Coronary artery (tissue), 2 donors: ENCODE data around the gene EFHB.
A peak's percentile ranks its signal among the peaks of the same experiment; 100 is the strongest.
"Not testable (repeated sequence)": the region's sequence is repeated elsewhere in the genome, so short reads cannot be mapped to it uniquely, and the experiment has no call there.

Experiments used
- DNase-seq: peaks from one replicate; pipeline ENCODE4 v3.0.0-alpha.2; 2017; ENCODE audit warnings: low spot score
- H3K27ac ChIP-seq, 2 donors: fragments of 200-600 bp; sonication (generic); one replicate each; pipeline ENCODE4 v1.5.1; 2016 to 2019
- H3K4me3 ChIP-seq: fragments of 200-600 bp; sonication (generic); 2 replicates; pipeline ENCODE4 v1.5.1; 2016; ENCODE audit warnings: mild to moderate bottlenecking, moderate library complexity
- CTCF ChIP-seq: fragments of 200-600 bp; sonication (generic); IDR thresholded peaks from one replicate; pipeline ENCODE4 v1.5.1; 2019; ENCODE audit warnings: antibody characterized with exemption

Gene EFHB

GRCh38 chr3:19959505-19959904, 25.5 kb upstream of the EFHB start:
- no peak for TF ChIP-seq CTCF
- H3K4me3 ChIP-seq = no peak overlapping the region

GRCh38 chr3:19957354-19957753, 23.3 kb upstream of the EFHB start:
- not testable (repeated sequence) for DNase-seq, H3K27ac ChIP-seq

More at GRCh38 chr3:19959505-19959904, 25.5 kb upstream of the EFHB start:
- DNase-seq = no peak
- H3K27ac ChIP-seq = no peak overlapping the region

GRCh38 chr3:19954676-19955075, 20.7 kb upstream of the EFHB start:
- no peak for TF ChIP-seq CTCF
- no peak for DNase-seq
- no peak overlapping the region for H3K27ac ChIP-seq
- no peak overlapping the region for H3K4me3 ChIP-seq

More at GRCh38 chr3:19957354-19957753, 23.3 kb upstream of the EFHB start:
- H3K4me3 ChIP-seq = not testable (repeated sequence)

- DNase-seq = no peak
- Histone ChIP-seq H3K4me3 (no peak overlapping the region), H3K27ac (no peak overlapping the region)
- TF ChIP-seq CTCF = no peak
Measured at GRCh38 chr3:19950316-19950715, 16.3 kb upstream of the EFHB start.

GRCh38 chr3:19948226-19948591, 14.2 kb upstream of the EFHB start:
- Histone ChIP-seq H3K27ac (peak overlapping the region; percentile 99 to 100), H3K4me3 (peak overlapping the region; percentile 95)
- no peak for TF ChIP-seq CTCF
- no peak for DNase-seq

- H3K4me3 ChIP-seq = peak overlapping the region; percentile 95
- no peak for TF ChIP-seq CTCF
- DNase-seq = peak; percentile 84
- H3K27ac ChIP-seq = peak overlapping the region; percentile 99 to 100
Measured at GRCh38 chr3:19947549-19948225, 13.7 kb upstream of the EFHB start.

GRCh38 chr3:19946832-19947548, 13.0 kb upstream of the EFHB start, which contains the start of gene RAB5A:
Gene RAB5A, plus strand, starts transcription at chr3:19947097. Its CDS starts 3,802 bp downstream, at chr3:19950899.
- Histone ChIP-seq H3K4me3 (peak within 1 kb of the TSS; percentile 95), H3K27ac (peak within 1 kb of the TSS; percentile 99 to 100)
- DNase-seq = peak; percentile 98
- no peak for TF ChIP-seq CTCF
